ENCODE results near the gene APEX1.

Gene APEX1

GRCh38 chr14:20454516-20455354, at the start of gene APEX1, which contains the start of gene OSGEP:
Gene APEX1 (plus strand): TSS chr14:20455226. CDS start chr14:20455646, 420 bp downstream.
Gene OSGEP (minus strand): TSS chr14:20454812. CDS start chr14:20454683, 129 bp downstream.
- peak; percentile 99 for DNase-seq

GRCh38 chr14:20409226-20409625, 45.8 kb upstream of the APEX1 start:
- no peak for DNase-seq

GRCh38 chr14:20412411-20412810, 42.6 kb upstream of the APEX1 start:
- no peak for DNase-seq

- peak; percentile 65 for DNase-seq
These were observed 41.9 kb upstream of the APEX1 start, which contains the start of gene TEP1 for GRCh38 chr14:20412876-20413743. Gene TEP1 (minus strand): TSS chr14:20413501. CDS start chr14:20408439, 5,062 bp downstream.

GRCh38 chr14:20413744-20414082, 41.3 kb upstream of the APEX1 start:
- no peak for DNase-seq

- no peak for DNase-seq
These were observed 39.2 kb upstream of the APEX1 start for GRCh38 chr14:20415782-20416206.

- DNase-seq: no peak
These were observed 38.8 kb upstream of the APEX1 start for GRCh38 chr14:20416223-20416622.

- DNase-seq: no peak
These were observed 37.5 kb upstream of the APEX1 start for GRCh38 chr14:20417250-20418186.

- no peak for DNase-seq
These were observed 36.5 kb upstream of the APEX1 start for GRCh38 chr14:20418501-20418909.

- no peak for DNase-seq
These were observed 35.6 kb upstream of the APEX1 start for GRCh38 chr14:20419419-20419818.

- no peak for DNase-seq
These were observed 33.8 kb upstream of the APEX1 start for GRCh38 chr14:20421267-20421666.

- DNase-seq: no peak
These were observed 32.1 kb upstream of the APEX1 start for GRCh38 chr14:20422886-20423285.

- no peak for DNase-seq
These were observed 30.2 kb upstream of the APEX1 start for GRCh38 chr14:20424851-20425250.

- DNase-seq: no peak
These were observed 27.6 kb upstream of the APEX1 start for GRCh38 chr14:20427231-20428009.

GRCh38 chr14:20428010-20428365, 27.0 kb upstream of the APEX1 start:
- no peak for DNase-seq

GRCh38 chr14:20428802-20429201, 26.2 kb upstream of the APEX1 start:
- no peak for DNase-seq

GRCh38 chr14:20429801-20430669, 25.0 kb upstream of the APEX1 start:
- DNase-seq: no peak

GRCh38 chr14:20434701-20435581, 20.1 kb upstream of the APEX1 start:
- DNase-seq: no peak

- no peak for DNase-seq
These were observed 19.3 kb upstream of the APEX1 start, which contains the start of gene KLHL33 for GRCh38 chr14:20435582-20436362. Gene KLHL33 (minus strand): TSS chr14:20436166. CDS start chr14:20435811, 355 bp downstream.
